Activated naive CD4-positive, alpha-beta T cell treated with anti-CD3 and anti-CD28 coated beads, Interleukin-2, amount 50 U/mL, for 72 hours (primary cell): ENCODE results near the gene PRR12. TPM values are rescaled to one million over a fixed set of nuclear protein-coding genes. Genes with fewer than 3 reads are reported as not detected.
"Not testable (repeated sequence)": the region's sequence is repeated elsewhere in the genome, so short reads cannot be mapped to it uniquely, and the experiment has no call there.

ENCODE experiments used
- ATAC-seq, 2 donors: fragments of 150-1000 bp; cut with Tn5 transposase; 2 replicates each; pipeline ENCODE4 v1.10.0; 2021; ENCODE audit warnings: mild to moderate bottlenecking in 2 of 2, moderate library complexity in 2 of 2
- DNase-seq, 2 donors: peaks; one replicate each; pipeline ENCODE4 v3.0.0; 2021 to 2022; ENCODE audit warnings: low spot score in 2 of 2
- H3K27ac Mint-ChIP-seq, 2 donors: one replicate each; pipeline ENCODE4 v1.8.0; 2022; ENCODE audit warnings: mild to moderate bottlenecking in 2 of 2, mixed read lengths in 2 of 2
- H3K36me3 Mint-ChIP-seq, 2 donors: one replicate each; pipeline ENCODE4 v1.8.0; 2022; ENCODE audit warnings: mixed read lengths in 2 of 2
- H3K9me3 Mint-ChIP-seq, 2 donors: one replicate each; pipeline ENCODE4 v1.8.0; 2022; ENCODE audit warnings: mixed read lengths in 2 of 2
- total RNA-seq, 2 donors: library from RNA; stranded (reverse); gene quantifications; one replicate each; pipeline ENCODE4 v1.2.3, GENCODE V29; 2022

The PRR12 gene
- total RNA-seq, 2 donors from 2014 or later = 28.9 to 32.9 TPM

DNA sequence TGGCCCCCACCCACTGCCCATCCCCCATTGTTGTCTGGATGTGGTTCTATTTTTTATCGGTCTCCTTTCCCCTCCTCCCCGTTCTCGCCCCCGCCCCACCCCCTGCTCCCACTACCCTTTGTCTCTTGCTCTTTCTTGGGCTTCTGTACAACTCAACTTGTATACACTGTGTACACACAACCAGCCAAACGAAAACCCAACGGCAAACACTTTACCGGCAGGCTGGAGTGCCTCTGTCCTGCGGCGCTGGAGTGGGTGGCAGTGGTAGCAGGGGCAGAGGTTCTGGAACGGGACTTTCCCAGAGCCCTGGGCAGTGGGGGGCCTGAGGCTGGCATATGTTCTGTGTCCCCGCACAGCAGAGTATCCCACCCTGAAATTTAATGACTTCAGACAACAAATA, 35.2 kb downstream of the PRR12 start:
- Mint-ChIP-seq H3K9me3 (no peaks in the 10 kb centered on the region), H3K27ac (no peak overlapping the region), H3K36me3 (no peaks in the 10 kb centered on the region)
- ATAC-seq (no peak), DNase-seq (no peak)

DNA sequence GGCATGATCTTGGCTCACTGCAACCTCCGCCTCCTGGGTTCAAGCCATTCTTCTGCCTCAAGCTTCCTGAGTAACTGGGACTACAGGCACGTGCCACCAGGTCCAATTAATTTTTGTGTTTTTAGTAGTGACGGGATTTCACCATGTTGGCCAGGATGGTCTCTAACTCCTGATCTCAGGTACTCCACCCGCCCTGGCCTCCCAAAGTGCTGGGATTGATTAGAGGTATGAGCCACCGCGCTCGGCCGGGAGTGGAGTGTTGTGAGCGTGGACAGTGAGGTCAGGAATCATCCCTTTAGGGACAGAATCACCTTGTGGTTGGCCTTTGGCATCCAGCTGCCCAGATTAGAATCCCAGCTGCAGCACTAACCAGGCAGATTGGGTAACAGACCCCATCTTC, 38.7 kb downstream of the PRR12 start:
- Mint-ChIP-seq H3K9me3 (no peaks in the 10 kb centered on the region), H3K36me3 (no peaks in the 10 kb centered on the region), H3K27ac (no peak overlapping the region)
- no peak for ATAC-seq
- no peak for DNase-seq

DNA sequence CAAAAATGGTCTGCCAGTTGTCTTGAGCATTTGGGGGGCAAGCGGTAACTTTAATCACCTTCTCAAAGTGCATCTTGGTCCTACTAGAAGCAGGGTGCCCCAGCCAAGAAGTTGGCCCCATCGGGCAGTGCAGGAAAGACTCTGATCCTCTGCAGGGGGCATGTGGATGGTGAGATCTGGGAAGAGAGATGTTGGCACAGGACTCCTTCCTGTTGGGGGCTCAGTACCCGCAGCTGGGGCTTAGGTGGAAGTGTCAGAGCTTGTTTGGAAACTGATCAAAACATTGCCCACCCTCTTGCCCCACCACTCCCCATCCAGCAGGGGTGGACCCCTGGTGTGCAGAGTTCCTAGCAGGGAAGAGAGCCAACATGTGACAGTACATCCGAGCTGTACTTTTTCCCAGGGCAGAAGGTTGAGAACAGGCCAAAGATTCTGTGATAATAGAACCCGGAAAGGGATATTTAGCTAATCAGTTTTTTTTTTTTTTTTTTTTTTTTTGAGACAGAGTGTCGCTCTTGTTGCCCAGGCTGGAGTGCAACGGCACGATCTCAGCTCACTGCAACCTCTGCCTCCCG, 40.1 kb downstream of the PRR12 start:
- Mint-ChIP-seq H3K36me3 (no peaks in the 10 kb centered on the region), H3K9me3 (no peaks in the 10 kb centered on the region), H3K27ac (no peak overlapping the region)
- ATAC-seq = no peak
- no peak for DNase-seq

DNA sequence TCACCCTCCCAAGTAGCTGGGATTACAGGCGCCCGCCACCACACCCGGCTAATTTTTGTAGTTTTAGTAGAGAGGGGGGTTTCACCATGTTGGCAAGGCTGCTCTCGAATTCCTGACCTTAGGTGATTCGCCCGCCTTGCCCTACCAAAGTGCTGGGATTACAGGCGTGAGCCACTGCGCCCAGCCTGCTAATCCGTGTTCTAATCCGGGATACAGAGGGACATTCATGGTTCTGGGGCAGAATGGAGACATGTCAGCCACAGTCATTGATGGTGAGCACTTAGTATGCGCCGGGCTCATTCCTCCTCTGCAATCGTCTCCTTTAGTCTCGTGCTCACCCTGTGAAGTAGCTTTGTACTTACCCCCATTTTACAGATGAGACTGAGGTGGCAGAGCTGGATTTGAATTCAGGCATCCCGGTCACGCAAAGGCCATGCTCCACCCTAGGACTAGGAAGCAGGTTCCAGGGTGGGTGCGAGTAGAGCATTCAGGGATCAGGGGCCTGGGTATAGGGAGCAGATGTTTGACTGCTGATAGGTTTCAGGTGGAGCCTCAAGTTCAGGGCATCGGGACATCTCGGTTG, 40.7 kb downstream of the PRR12 start:
- Mint-ChIP-seq H3K9me3 (no peaks in the 10 kb centered on the region), H3K27ac (peak overlapping the region in 1 of 2 donors; percentile 81), H3K36me3 (no peaks in the 10 kb centered on the region)
- DNase-seq (no peak), ATAC-seq (no peak)

DNA sequence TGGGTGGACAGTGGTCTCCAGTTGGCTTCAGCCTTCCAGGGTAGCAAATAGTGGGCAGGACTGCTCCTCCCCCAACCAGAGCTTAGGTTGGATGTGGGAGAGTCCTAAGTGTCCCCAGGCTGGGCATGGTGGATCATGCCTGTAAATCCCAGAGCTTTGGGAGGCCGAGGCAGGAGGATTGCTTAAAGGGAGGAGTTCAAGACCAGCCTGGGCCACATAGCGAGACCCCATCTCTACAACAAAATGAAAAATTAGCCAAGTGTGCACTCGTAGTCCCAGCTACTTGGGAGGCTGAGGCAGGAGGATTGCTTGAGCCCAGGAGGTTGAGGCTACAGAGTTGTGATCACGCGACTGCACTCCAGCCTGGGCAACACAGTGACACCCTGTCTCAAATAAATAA, 41.6 kb downstream of the PRR12 start:
- DNase-seq = no peak
- no peak for ATAC-seq
- Mint-ChIP-seq H3K36me3 (no peaks in the 10 kb centered on the region), H3K9me3 (no peaks in the 10 kb centered on the region), H3K27ac (peak overlapping the region; percentile 29 to 81)

DNA sequence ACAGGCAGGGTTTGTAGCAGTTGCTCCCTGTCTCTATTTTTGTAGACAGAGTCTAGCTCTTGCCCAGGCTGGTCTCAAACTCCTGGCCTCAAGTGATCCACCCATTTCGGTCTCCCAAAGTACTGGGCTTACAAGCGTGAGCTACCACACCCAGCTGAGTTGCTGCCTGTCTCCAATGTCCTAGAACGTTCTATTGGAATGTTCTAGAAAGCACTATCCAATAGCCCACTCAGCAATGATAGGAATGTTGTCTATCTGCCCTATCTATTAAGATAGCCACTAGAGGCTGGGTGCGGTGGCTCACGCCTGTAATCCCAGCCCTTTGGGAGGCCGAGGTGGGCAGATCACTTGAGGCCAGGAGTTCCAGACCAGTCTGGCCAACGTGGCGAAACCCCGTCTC, 42.3 kb downstream of the PRR12 start:
- H3K27ac Mint-ChIP-seq, H3K36me3 Mint-ChIP-seq, ATAC-seq, DNase-seq, H3K9me3 Mint-ChIP-seq: not testable (repeated sequence)

DNA sequence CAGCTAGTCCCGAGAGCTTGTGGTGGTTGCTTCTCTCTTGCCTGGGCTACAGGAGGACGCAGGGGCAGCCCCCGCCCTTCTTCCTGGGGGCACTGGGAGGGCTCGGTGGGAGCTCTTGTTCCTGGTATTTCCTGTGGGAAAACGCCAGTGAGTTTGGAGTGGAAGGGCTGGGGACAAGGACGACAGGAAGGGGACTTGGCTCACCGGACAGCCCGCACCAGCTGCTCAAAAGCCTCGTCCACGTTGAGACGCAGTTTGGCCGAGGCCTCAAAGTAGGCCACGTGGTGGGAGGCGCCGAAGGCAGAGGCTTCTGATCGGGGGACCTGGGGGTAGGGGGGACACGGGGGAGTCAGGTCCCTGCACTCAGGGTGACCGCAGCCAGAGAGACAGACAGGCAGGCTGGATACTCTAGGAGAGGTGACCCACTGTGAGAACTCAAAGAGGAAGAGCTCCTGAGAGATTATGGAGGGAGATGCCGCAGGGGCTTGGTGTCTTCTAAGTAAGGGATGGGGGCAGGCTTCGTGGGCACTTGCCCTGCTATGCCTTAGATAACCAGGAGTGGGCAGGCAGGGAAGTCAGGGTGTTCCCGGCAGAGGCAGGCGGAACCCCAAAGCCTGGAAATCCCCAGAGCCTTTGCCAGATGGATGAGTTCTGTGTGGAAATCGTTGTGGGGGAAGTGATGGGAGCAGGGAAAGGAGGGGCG, 44.7 kb downstream of the PRR12 start:
- Mint-ChIP-seq H3K9me3 (no peaks in the 10 kb centered on the region), H3K36me3 (peaks cover 3 to 5% of the 10 kb centered on the region in 2 donors), H3K27ac (peak overlapping the region; percentile 55 to 57)
- ATAC-seq (no peak), DNase-seq (no peak)

DNA sequence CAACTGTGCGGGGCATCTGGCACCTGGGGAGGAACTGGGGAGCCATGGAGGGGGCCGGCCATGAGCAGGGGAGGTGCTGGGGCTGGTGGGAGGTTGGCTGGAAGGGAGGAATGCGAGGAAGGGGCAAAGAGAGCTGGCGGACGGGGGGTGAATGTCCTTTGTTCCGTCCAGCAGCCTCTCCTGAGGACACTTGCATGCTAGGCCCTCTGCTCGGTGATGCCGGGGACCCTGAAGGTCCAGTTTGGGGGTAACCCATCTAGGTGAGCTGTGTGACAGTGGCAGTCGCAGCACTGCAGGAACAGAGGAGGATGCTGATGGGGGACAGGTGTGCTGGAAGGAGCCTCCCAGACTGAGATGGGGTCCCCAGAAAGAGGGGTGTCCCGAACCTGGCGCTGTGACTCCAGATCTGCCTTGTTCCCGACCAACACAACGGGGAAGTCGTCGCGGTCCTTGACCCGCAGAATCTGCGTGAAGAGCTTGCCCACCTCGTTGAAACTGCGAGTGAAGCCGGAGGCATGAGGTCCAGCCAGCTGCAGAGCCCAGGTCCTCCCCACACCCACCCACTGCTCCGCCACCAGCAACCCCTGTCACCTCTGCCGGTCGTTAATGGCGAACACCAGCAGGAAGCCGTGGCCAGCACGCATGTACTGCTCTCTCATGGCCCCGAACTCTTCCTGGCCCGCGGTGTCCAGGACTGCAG, 45.4 kb downstream of the PRR12 start:
- DNase-seq (no peak), ATAC-seq (no peak)
- Mint-ChIP-seq H3K36me3 (peaks cover 7 to 8% of the 10 kb centered on the region in 2 donors), H3K27ac (no peak overlapping the region), H3K9me3 (no peaks in the 10 kb centered on the region)

DNA sequence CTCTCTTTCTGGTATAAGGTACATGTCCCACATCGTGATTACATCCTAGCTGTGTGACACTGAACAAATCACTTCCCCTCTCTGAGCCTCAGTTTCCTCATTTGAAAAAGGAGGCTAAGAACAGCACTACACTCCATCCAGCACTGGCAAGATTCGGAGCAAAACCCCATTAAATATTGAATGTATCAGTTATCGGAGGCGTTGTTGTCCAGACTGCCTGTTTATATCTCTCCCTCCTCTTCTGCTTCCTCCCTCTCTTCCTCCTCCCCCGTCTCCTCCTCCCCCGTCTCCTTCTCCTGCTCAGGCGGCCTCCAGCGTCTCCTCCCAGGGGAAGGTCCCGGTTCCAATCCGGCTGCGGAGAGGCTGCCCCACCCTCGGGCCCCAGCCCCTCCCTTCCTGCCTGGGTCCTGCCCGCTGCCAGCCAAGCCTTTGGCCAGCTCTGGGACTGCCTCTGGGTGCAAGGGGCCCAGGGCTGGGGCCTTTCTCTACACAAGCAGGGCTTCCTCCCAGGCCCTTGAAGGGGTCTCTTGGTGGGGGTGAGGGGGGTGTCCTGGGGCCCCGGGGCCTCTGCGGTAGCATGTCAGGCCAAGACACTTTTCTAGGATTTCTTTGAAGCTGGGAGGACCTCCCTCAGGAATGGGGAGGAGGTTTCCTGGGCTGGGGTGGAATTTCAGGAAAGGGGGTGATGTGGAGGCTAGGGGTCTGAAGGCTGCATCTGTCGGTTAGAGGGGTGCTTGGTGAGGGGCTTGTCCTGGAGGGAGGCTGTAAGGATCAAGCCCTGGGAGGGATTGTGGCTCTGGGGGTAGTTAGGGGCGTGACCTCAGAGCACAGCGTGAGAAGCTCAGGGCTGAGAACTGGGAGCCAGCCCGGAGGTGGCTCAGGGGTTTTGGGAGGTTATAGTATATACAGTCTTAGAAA, 47.1 kb downstream of the PRR12 start:
- Mint-ChIP-seq H3K36me3 (peaks cover 12 to 15% of the 10 kb centered on the region in 2 donors), H3K9me3 (no peaks in the 10 kb centered on the region), H3K27ac (peak overlapping the region in 1 of 2 donors; percentile 17)
- DNase-seq = peak in 1 of 2 donors; percentile 55
- no peak for ATAC-seq

DNA sequence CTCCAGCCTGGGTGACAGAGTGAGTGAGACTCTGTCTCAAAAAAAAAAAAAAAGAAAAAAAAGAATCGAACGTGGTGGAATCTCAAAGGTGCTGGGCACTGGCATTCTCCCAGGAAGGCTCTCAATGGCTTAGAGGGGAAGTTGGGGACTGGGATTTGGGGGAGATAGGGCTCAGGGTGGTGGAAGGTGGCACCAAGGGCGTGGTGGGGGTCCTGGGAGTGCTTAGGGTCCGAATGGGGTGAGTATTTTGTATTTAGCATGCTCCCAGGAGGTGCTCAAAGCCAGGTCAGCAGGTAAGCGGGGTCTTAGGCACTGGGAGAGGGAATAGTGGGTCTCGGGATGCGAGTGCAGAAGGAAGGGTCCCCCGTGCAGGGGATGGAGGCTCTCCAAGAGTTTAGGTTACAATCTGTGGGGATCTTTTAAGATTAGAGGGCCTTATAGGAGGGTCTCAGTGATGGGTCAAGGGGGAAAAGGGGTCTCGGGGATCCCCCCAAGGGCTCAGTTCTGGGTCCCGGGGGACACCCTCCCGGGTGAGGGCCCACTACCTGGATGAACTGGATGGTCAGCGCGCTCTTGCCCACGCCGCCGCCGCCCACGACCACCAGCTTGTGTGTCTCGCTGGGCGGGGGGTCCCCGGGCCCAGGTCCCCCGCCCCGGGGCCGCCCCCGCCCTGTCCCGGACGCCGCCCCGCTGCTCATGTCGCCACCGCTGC, 48.6 kb downstream of the PRR12 start:
- Mint-ChIP-seq H3K9me3 (no peaks in the 10 kb centered on the region), H3K36me3 (peaks cover 12 to 15% of the 10 kb centered on the region in 2 donors), H3K27ac (peak overlapping the region; percentile 61 to 86)
- ATAC-seq (no peak), DNase-seq (no peak)

DNA sequence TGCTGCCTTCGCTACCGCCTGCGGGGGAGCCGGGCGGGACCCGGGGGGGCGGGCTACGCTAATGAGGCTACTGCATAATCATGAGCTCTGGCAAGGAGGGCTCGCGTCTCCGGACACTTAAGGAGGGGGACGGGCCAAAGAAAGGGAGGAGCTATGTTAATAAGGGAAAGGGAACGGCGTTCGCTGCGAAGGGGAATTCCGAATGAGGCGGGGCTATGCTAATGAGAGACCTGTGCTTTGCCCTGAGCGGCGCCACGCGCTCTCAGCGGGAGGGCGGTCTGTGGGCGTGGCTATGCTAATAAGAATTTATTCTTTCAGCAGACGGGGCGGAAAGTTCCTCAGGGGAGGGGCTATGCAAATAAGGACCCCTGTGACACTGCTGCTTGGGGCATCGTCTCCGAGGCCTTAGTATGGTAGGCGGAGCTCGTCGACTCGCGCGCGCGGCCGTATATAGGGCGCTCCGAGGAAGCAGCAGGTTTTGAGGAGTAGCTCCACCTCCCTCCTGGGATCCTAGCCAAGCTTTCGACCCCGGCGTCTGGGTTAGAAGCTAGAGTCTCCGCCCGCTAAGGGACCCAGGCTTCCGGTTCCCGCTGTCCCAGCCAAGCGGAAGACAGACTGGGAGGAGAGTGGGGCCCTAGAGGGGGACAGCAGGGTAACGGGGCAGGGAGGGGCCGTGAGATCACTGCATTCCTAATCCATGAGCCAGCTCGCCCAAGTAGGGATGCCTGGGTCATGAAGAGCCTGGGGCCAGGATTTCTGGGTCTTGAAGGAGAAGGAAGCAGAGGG, 49.3 kb downstream of the PRR12 start, which contains the start of gene RRAS:
RRAS (minus strand) TSS at position 31 of the 786 bp plus-strand sequence. CDS start 45 bp downstream, outside the sequence.
- H3K36me3 Mint-ChIP-seq = peaks cover 12 to 15% of the 10 kb centered on the region in 2 donors

DNA sequence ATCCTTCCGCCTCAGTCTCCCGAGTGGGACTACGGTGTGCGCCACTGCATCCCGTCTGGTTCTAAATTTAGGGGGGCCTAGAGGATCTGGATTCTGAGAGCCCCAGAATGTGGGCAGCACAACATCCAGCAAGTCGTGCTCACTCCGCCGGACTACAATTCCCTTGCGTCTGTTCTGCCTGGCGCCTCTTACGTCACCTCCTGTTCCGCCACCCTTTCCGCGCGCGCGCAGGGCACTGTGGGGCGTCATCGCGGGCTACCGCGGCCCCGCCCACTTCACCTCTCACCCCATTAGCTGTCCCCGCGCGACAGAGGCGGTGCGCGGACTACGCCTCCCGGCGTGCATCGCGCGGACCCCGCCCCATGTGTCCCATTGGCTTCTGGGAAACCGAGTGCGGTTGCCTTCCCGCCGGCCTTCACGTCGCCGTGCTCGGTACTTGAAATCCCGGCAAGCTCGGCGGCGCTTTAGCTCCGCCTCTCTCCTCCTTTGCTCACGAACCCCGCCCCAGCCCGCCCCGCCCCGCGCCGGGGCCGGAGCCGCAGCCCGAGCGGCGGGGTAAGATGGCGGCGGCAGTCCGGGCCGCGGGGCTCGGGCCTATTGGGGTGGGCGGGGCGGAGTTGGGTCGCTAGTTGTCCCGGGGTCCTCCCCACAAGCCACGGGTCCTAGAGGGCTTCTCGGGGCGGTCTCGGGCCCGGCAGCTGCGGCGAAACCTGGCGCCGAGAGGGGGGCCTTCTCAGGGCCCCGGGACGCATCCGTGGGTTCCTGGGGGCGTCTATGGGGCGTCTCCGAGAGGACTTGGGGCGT, 50.9 kb downstream of the PRR12 start, which contains the start of gene SCAF1:
SCAF1 (plus strand) TSS at position 522 of the 804 bp plus-strand sequence. CDS start 2,818 bp downstream, outside the sequence.
- DNase-seq (peak; percentile 99 to 100), ATAC-seq (peak; percentile 69 to 75)
- Mint-ChIP-seq H3K36me3 (peaks cover 15 to 18% of the 10 kb centered on the region in 2 donors), H3K27ac (peak within 1 kb of the TSS; percentile 99), H3K9me3 (no peaks in the 10 kb centered on the region)

More for the DNA sequence above, 49.3 kb downstream of the PRR12 start, which contains the start of gene RRAS:
- H3K9me3 Mint-ChIP-seq = no peaks in the 10 kb centered on the region
- ATAC-seq (peak; percentile 74 to 78), DNase-seq (peak; percentile 99 to 100)
- H3K27ac Mint-ChIP-seq = peak within 1 kb of the TSS; percentile 99

DNA sequence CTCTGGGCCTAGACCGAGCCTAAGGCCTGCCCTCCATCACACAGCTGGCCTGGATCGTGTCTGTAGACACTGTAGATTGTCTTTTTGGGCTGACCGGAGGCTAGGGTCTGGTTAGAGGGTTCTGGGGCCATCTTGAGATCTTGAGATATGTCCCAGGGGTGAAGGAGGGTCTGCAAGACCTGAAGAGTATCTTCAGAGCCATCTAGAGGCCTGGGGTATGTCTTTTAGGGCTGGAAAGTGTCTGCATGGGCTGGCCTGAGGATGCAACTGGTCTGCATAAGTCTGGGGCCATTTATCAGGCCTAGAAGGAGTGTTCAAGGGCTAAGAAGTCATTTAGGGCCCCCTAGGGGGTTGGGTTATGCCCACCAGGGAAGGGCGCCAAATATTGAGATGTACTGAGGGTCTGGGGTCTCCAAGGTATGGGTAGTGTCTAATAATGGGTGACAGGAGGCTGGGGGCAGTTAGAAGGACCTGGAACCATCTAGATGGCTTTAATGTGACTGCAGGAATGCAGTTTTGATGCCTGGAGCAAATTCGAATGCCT, 51.6 kb downstream of the PRR12 start:
- peak overlapping the region; percentile 99 for H3K27ac Mint-ChIP-seq
- H3K36me3 Mint-ChIP-seq = peaks cover 15 to 19% of the 10 kb centered on the region in 2 donors
- H3K9me3 Mint-ChIP-seq = no peaks in the 10 kb centered on the region
- ATAC-seq (no peak), DNase-seq (no peak)

DNA sequence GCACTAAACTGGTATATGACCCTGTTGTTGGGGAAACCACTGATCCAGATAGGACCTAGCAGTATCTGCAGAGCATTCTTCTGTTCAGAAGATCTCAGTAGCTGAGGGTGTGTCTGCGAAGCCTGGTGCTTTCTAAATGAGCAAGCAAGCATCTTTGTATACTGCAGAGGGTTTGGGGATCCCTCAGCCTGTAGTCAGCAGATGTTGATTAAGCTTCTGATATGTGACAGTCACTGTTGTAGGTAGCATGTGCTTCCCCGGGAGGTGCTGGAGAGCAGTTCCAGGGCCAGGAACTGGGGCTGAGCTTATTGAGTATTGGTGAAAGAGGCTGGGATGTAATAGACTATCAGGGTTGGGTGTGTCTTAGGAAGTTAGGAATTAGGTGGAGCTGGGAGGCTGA, 52.5 kb downstream of the PRR12 start:
- no peak for ATAC-seq
- Mint-ChIP-seq H3K9me3 (no peaks in the 10 kb centered on the region), H3K36me3 (peaks cover 15 to 19% of the 10 kb centered on the region in 2 donors), H3K27ac (peak overlapping the region; percentile 99)
- no peak for DNase-seq
